ENCODE results near the gene CPXCR1. TPM values are rescaled to one million over a fixed set of nuclear protein-coding genes. Genes with fewer than 3 reads are reported as not detected.
"Not testable (repeated sequence)": the region's sequence is repeated elsewhere in the genome, so short reads cannot be mapped to it uniquely, and the experiment has no call there.

The CPXCR1 gene
- total RNA-seq: not detected in 2 replicates

GRCh38 chrX:88746925-88747324 is at the start of gene CPXCR1:
Gene CPXCR1 (plus strand): TSS chrX:88747225. CDS start chrX:88753415, 6,190 bp downstream.
- DNase-seq (ENCODE audit: low read depth): no peak
- H3K4me3 ChIP-seq (ENCODE audit: low read depth, low read length): no peak within 1 kb of the TSS
- TF ChIP-seq CTCF (conservative IDR thresholded peaks at IDR 0.05; ENCODE audit: low read depth, low read length): no peak

GRCh38 chrX:88735835-88736234 is 11.2 kb upstream of the CPXCR1 start:
- no peak for DNase-seq (ENCODE audit: low read depth)
- no peak for TF ChIP-seq CTCF (conservative IDR thresholded peaks at IDR 0.05; ENCODE audit: low read depth, low read length)
- H3K4me3 ChIP-seq (ENCODE audit: low read depth, low read length): no peak overlapping the region

GRCh38 chrX:88746215-88746614 is 810 bp upstream of the CPXCR1 start:
- H3K4me3 ChIP-seq (ENCODE audit: low read depth, low read length); DNase-seq (ENCODE audit: low read depth): not testable (repeated sequence)

GRCh38 chrX:88752339-88752738 is 5.3 kb downstream of the CPXCR1 start:
- not testable (repeated sequence) for H3K4me3 ChIP-seq (ENCODE audit: low read depth, low read length); DNase-seq (ENCODE audit: low read depth)

- H3K4me3 ChIP-seq (ENCODE audit: low read depth, low read length): no peak overlapping the region
- no peak for TF ChIP-seq CTCF (conservative IDR thresholded peaks at IDR 0.05; ENCODE audit: low read depth, low read length)
- DNase-seq (ENCODE audit: low read depth): no peak
Measured at GRCh38 chrX:88789825-88790224, 42.8 kb downstream of the CPXCR1 start.
